Ectodermal cell (in vitro differentiated cells): ENCODE measurements around the gene PTPRC.

Source experiments
- H3K27ac ChIP-seq: 2 replicates; pipeline ENCODE4 v1.7.0; 2013; ENCODE audit warnings: mild to moderate bottlenecking, low read depth, low read length; ENCODE audit not compliant: insufficient read depth, poor library complexity, severe bottlenecking
- H3K27me3 ChIP-seq: 2 replicates; pipeline ENCODE4 v1.7.0; 2013; ENCODE audit warnings: mild to moderate bottlenecking, low read length; ENCODE audit not compliant: insufficient read depth, control insufficient read depth, poor library complexity, severe bottlenecking
- H3K36me3 ChIP-seq: one replicate; pipeline ENCODE4 v1.7.0; 2013; ENCODE audit warnings: low read length; ENCODE audit not compliant: control insufficient read depth, insufficient read depth
- H3K4me1 ChIP-seq: one replicate; pipeline ENCODE4 v1.7.0; 2013; ENCODE audit warnings: low read length; ENCODE audit not compliant: control insufficient read depth, insufficient read depth
- H3K4me3 ChIP-seq: 2 replicates; pipeline ENCODE4 v1.7.0; 2013; ENCODE audit warnings: low read depth, low read length, control low read depth; ENCODE audit not compliant: insufficient read depth
- H3K9me3 ChIP-seq: 2 replicates; pipeline ENCODE4 v1.7.0; 2013; ENCODE audit warnings: mild to moderate bottlenecking, low read length, moderate library complexity; ENCODE audit not compliant: control insufficient read depth
- WGBS, 2 experiments: methylation state at CpG; one replicate each; pipeline ENCODE4 v1.1.7; 2013; ENCODE audit warnings: missing lambda C conversion rate in 2 of 2; 5-methylcytosine and 5-hydroxymethylcytosine counted together

PTPRC gene

DNA sequence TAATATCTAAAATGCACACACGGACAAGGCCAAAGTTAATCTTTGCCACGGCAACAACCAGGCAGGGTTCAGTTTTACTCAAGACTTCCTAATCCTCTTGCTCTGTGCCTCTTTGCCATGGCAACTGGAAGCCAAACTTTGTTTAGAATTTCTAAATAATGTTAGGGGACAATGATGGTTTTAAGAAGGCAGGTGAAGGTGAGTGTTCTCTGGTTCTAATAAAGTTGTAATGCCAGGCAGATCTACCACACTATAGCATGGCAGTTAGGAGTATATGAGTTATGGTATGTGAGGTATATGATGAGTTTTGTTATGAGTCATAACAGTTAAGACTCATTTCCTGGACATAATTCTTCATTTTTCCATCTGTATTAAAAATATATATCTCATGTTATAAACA lies 2.7 kb downstream of the PTPRC start:
- 91 to 95% methylated on average over 2 of the region's 2 CpGs for WGBS, 2 experiments
- Histone ChIP-seq H3K27me3 (no peaks in the 10 kb centered on the region), H3K4me3 (no peak overlapping the region), H3K27ac (no peak overlapping the region), H3K36me3 (no peaks in the 10 kb centered on the region), H3K9me3 (no peaks in the 10 kb centered on the region), H3K4me1 (no peaks in the 10 kb centered on the region)

DNA sequence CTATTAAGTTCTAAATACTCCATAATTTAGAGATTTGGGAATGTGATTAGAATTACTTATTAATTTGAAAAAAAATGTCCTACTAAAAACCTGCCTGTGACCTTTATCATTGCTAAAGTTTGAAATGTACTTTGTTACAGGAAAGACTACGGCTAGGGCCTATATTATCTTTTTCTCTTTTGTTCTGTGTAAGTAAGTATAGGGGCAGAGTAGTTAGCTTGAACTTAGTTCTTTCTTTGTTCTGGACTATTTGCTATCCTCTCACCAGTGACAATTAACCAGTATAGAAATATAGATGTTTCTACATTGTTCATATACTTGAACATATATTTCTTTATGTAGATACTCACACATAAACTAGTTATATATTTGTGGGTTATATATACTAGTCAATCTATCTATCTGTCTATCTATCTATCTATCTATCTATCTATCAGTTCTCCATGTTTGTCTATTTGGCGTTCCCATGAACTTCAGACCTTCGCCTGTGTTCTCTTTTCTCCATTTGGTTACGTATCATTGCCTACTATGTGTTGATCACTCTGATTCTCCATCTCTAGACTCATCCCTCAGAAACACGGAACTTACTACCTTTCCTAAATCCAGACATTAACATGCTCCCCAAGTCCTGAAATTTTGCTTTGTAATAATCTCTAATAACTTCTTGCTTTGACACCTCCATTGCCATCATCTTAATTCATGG lies 3.3 kb downstream of the PTPRC start:
- no peaks in the 10 kb centered on the region for H3K4me1 ChIP-seq
- H3K9me3 ChIP-seq = no peaks in the 10 kb centered on the region
- WGBS, 2 experiments = 96 to 98% methylated on average over 5 of the region's 5 CpGs
- no peaks in the 10 kb centered on the region for H3K27me3 ChIP-seq
- no peak overlapping the region for H3K4me3 ChIP-seq
- H3K36me3 ChIP-seq = no peaks in the 10 kb centered on the region
- no peak overlapping the region for H3K27ac ChIP-seq

DNA sequence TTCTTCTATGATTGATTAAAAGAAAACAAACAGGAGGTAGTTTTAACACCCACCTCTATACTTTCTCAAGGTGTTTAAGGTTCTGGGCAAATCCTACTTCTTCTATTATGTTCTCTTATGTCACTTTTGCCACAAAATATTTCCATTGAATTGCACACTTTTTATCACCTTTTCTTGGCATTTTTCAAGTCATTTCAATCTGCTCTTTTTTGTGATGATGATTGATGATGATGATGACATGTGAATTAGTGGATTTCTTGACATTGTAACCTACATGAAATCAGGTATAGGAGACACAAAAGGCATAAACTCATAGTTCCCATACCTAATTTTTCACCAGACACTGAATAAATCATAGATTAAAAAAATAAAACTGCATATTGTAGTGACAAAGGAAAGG lies 4.1 kb downstream of the PTPRC start:
- Histone ChIP-seq H3K4me1 (no peaks in the 10 kb centered on the region), H3K27me3 (no peaks in the 10 kb centered on the region), H3K4me3 (no peak overlapping the region), H3K27ac (no peak overlapping the region), H3K9me3 (no peaks in the 10 kb centered on the region), H3K36me3 (no peaks in the 10 kb centered on the region)

DNA sequence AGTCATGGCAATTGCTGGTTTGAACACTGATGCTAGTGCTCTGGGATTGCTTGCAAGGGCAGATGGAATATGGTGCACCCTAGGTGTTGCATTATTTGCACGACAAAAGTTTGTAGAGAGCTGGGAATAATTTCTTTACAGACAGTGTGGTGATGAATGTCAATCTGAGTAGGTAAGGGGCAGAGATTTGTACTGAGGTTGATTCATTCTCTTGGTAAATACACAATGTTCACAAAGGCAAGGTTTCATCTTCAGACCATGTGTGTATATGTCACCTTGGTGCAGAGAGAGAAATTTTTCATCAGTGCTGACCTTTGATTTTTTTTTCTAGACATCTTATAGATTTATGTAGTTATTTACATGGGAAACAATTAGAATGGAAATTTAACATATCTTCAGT lies 5.0 kb downstream of the PTPRC start:
- Histone ChIP-seq H3K4me3 (no peak overlapping the region), H3K36me3 (no peaks in the 10 kb centered on the region), H3K27ac (no peak overlapping the region), H3K27me3 (no peaks in the 10 kb centered on the region), H3K4me1 (no peaks in the 10 kb centered on the region), H3K9me3 (no peaks in the 10 kb centered on the region)
- 82 to 93% methylated on average over 1 of the region's 1 CpG for WGBS, 2 experiments

DNA sequence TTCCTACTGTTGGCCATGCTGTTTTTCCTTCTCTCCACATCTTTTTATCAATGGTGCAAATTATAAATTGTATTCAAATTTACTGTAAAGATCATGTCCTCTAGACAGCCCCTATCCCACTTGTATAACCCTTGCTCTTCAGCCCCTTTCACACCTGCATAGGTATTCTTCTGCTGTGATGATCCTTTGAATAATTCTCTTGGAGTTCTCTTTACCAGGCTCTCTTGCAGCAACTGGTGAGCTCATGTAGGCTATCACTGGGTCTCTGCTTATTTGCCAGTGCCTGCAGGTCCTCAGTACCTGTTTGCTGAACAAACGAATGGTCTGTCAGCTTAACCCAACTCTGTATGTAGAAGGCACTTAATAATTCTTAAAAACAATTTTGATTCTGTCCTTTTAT lies 8.2 kb downstream of the PTPRC start:
- no peaks in the 10 kb centered on the region for H3K9me3 ChIP-seq
- 50 to 88% methylated on average over 1 of the region's 1 CpG for WGBS, 2 experiments
- H3K4me1 ChIP-seq = no peaks in the 10 kb centered on the region
- no peak overlapping the region for H3K27ac ChIP-seq
- H3K36me3 ChIP-seq = no peaks in the 10 kb centered on the region
- no peaks in the 10 kb centered on the region for H3K27me3 ChIP-seq
- H3K4me3 ChIP-seq = no peak overlapping the region

DNA sequence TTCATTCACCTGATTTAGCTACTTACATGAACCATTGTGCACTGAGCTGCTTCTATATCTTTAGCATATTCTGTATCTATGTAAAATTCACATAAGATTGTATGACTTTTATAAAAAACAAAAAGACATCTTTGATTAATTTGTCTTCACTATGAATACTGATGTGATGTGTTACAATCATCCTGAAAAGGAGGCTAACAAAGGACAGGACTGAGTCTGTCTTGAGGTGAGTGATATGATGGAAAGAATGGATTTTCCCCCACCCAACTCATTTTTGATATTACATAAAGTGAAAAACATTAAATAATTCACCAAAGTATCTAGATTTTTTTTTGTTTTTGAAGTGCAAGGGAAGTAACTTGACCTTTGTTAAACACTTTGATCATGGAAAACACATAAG lies 9.8 kb downstream of the PTPRC start:
- Histone ChIP-seq H3K27ac (no peak overlapping the region), H3K4me1 (no peaks in the 10 kb centered on the region), H3K27me3 (no peaks in the 10 kb centered on the region), H3K9me3 (no peaks in the 10 kb centered on the region), H3K36me3 (no peaks in the 10 kb centered on the region), H3K4me3 (no peak overlapping the region)

DNA sequence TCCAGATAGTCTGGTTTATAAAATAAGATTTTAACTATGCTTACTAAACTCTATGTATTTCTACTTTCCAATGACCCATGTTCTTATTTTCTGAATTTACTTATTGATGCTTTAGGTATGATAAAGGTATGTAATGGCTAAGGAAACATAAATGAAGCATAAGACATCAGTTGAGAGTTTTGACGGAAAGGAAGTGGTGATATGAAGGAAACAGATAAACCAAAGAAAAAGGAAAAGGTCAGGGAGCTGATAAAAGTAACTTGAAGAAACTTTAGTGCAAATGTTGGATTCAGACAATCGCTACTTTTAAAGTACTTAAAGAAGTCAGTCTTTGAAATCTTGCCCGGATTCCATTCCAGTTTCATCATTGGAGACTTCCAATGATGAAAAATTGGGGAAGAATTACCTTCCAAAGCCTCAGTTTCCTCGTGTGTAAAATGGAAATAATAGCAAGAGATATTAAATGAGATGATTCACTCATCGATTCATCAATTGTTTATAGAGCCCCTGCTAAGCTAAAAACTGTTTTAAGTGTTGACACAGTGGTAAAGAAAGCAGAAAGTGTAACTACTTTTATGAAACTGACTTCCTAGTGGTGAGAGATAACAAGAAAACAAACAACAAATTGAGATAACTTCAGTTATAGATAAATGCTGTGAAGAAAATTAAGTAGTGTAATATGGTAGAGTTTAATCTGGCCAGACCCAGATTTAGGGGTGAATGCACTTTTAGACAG lies 10.6 kb downstream of the PTPRC start:
- H3K4me3 ChIP-seq = no peak overlapping the region
- 93 to 98% methylated on average over 5 of the region's 5 CpGs for WGBS, 2 experiments
- no peaks in the 10 kb centered on the region for H3K4me1 ChIP-seq

DNA sequence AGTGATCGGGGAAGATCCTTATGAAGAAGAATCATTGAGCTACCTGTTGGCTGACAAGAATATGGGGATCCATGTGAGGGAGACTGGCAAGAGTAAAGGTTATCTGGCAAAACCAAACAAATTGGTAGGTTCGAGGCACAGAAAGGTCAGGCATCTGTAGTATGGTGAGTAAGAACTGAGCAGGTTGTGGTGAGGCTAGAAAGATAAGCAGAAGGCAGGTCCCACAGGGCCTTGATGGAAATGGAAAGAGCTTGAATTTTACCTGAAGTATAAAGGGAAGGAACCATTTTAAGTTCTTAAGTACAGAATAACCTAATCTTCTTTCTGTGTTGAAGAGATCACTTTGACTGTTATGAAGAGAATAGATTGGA lies 11.1 kb downstream of the PTPRC start:
- Histone ChIP-seq H3K4me3 (no peak overlapping the region), H3K9me3 (no peaks in the 10 kb centered on the region), H3K27ac (no peak overlapping the region), H3K4me1 (no peaks in the 10 kb centered on the region), H3K27me3 (no peaks in the 10 kb centered on the region), H3K36me3 (no peaks in the 10 kb centered on the region)
- WGBS, 2 experiments = 93 to 96% methylated on average over 2 of the region's 2 CpGs

More for the DNA sequence above, 10.6 kb downstream of the PTPRC start:
- H3K27me3 ChIP-seq = no peaks in the 10 kb centered on the region
- no peak overlapping the region for H3K27ac ChIP-seq
- H3K9me3 ChIP-seq = no peaks in the 10 kb centered on the region
- H3K36me3 ChIP-seq = no peaks in the 10 kb centered on the region

DNA sequence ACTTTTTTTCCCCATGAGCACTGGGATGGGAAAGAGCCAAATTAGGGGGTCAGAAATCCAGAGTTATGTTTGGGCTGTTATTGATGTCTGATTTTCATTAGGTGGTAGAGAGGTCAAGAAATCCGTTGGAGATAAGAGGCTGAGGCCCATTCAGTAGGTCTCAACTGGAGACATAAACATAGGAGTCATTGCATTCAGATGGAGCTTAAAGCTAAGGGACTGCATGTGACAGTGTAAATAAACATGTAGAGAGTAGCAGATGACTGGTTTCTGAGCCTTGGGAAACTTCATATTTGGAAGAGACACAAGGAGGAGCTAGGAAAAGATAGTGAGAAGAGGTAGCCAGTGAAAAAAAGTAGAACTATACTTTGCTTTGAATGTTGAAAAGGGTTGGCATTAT lies 11.7 kb downstream of the PTPRC start:
- no peaks in the 10 kb centered on the region for H3K27me3 ChIP-seq
- no peak overlapping the region for H3K4me3 ChIP-seq
- no peaks in the 10 kb centered on the region for H3K36me3 ChIP-seq
- no peaks in the 10 kb centered on the region for H3K4me1 ChIP-seq
- 82 to 88% methylated on average over 1 of the region's 1 CpG for WGBS, 2 experiments
- H3K27ac ChIP-seq = no peak overlapping the region
- no peaks in the 10 kb centered on the region for H3K9me3 ChIP-seq

DNA sequence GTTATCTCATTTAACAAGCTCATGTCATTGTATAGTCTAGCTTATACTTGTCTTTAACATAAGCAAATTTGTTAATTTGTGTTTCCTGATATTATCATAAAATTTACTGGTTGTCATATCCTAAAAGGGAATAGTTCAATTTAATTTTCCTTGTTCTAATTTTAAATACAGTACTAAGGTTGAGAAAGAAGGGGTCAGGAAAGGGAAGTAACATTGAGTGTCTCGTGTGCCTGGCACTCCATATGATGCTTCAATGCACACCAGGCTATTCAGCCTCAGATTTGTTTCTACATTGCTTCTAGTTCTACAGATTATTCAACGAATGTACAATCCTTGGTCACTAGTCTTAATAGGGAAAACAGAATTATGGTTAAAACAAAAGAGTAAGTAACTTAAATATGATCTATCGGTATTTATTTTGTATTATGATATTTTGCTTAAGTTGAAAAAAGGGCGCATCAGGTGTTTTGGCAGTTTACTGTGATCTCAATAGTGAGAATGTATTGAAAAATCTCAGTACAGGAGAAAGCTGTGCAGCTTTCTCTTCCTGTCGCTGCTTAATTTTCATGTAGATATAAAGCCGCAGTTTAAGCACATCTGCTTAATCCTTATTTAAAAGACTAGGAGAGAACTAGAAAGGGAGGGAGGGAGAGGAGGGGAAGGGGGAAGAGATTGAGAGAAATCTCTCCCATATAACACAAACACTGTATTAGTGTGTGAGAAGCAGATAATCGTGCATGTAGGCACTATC lies 13.0 kb downstream of the PTPRC start:
- H3K4me3 ChIP-seq = no peak overlapping the region
- H3K27ac ChIP-seq = no peak overlapping the region
- no peaks in the 10 kb centered on the region for H3K9me3 ChIP-seq
- no peaks in the 10 kb centered on the region for H3K4me1 ChIP-seq
- H3K27me3 ChIP-seq = no peaks in the 10 kb centered on the region
- H3K36me3 ChIP-seq = no peaks in the 10 kb centered on the region
- 81 to 93% methylated on average over 3 to 6 of the region's 7 CpGs for WGBS, 2 experiments
